ENCODE data around the gene DYNLRB2.

The DYNLRB2 gene

GRCh38 chr16:80540516-80541305, at the start of gene DYNLRB2:
Gene DYNLRB2, plus strand, starts transcription at chr16:80540993. Its CDS starts 84 bp downstream, at chr16:80541077.
- no peak for TF ChIP-seq CTCF (IDR thresholded peaks at IDR 0.05; ENCODE audit: low read depth, low read length, missing control alignments)
- DNase-seq (ENCODE audit: low read depth), result peak; percentile 80
- peak within 1 kb of the TSS; percentile 72 for H3K4me3 ChIP-seq (ENCODE audit: low read depth, low read length)
- in situ Hi-C loops (cut with HindIII; ENCODE audit: low sequenced_read_pairs), result no loop called here

DNA sequence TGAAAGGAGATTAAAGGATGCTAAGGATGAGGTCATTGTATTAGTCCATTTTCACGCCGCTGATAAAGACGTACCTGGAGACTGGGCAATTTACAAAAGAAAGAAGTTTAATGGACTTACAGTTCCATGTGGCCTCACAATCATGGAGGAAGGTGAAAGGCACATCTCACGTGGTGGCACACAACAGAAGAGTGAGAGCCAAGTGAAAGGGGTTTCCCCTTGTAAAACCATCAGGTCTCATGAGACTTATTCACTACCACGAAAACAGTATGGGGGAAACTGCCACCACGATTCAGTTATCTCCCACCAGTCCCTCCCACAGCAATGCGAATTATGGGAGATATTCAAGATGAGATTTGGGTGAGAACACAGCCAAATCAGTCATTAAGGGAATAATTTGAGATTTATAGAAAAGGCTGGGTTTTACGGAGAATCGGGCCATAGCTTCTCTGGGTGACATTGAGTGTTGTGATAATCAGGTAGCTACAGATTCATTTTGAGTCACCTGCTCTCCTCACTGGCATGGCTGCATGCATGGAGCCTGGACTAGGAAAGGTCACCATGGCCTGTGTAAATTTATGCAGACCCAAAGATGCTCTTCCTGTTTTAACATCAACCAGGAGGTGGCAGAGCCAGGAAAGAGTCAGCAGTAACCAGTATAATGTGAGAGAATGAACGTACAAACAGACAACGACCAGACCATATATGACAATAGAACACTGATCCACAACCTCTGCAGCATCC, 40.5 kb upstream of the DYNLRB2 start:
- H3K4me3 ChIP-seq (ENCODE audit: low read depth, low read length), result no peak overlapping the region
- DNase-seq (ENCODE audit: low read depth), result no peak
- TF ChIP-seq CTCF (IDR thresholded peaks at IDR 0.05; ENCODE audit: low read depth, low read length, missing control alignments), result no peak
- in situ Hi-C loops (cut with HindIII; ENCODE audit: low sequenced_read_pairs), result no loop called here

GRCh38 chr16:80500961-80501525, 39.8 kb upstream of the DYNLRB2 start:
- no peak overlapping the region for H3K4me3 ChIP-seq (ENCODE audit: low read depth, low read length)
- no peak for TF ChIP-seq CTCF (IDR thresholded peaks at IDR 0.05; ENCODE audit: low read depth, low read length, missing control alignments)
- in situ Hi-C loops (cut with HindIII; ENCODE audit: low sequenced_read_pairs), result no loop called here
- no peak for DNase-seq (ENCODE audit: low read depth)

- no peak overlapping the region for H3K4me3 ChIP-seq (ENCODE audit: low read depth, low read length)
- no peak for DNase-seq (ENCODE audit: low read depth)
- TF ChIP-seq CTCF (IDR thresholded peaks at IDR 0.05; ENCODE audit: low read depth, low read length, missing control alignments), result no peak
- in situ Hi-C loops (cut with HindIII; ENCODE audit: low sequenced_read_pairs), result no loop called here
Measured at GRCh38 chr16:80503107-80503506, 37.7 kb upstream of the DYNLRB2 start.

DNA sequence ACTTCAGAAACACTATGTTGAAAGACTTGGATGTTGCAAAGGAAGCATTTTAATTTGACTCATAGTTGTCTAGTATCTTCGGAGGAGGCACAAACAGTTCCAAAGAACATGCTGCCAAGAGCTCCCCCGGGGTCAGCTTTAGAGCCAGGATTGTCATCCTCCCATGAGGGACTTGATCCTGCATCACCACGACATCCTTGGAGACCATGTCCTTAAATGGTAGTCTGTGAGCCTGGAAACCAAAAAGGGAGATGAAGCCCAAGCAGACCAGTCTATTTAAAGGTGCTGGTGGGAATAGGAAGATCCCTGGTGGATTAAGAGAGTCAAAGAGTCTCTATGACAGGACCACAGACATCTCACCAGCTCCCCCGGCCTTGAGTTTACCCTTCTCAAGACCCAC, 33.3 kb upstream of the DYNLRB2 start:
- H3K4me3 ChIP-seq (ENCODE audit: low read depth, low read length), result no peak overlapping the region
- TF ChIP-seq CTCF (IDR thresholded peaks at IDR 0.05; ENCODE audit: low read depth, low read length, missing control alignments), result no peak
- in situ Hi-C loops (cut with HindIII; ENCODE audit: low sequenced_read_pairs), result no loop called here
- DNase-seq (ENCODE audit: low read depth), result no peak

- no peak for DNase-seq (ENCODE audit: low read depth)
- no peak overlapping the region for H3K4me3 ChIP-seq (ENCODE audit: low read depth, low read length)
- in situ Hi-C loops (cut with HindIII; ENCODE audit: low sequenced_read_pairs), result no loop called here
- TF ChIP-seq CTCF (IDR thresholded peaks at IDR 0.05; ENCODE audit: low read depth, low read length, missing control alignments), result no peak
Measured at GRCh38 chr16:80509872-80510271, 30.9 kb upstream of the DYNLRB2 start.

Data from astrocyte of the cerebellum (primary cell).